NCI-H774 (cell line): ENCODE results near the gene STYXL2.

Experiments used
- DNase-seq: peaks from one replicate; lab custom pipeline; 2025; lab: John Stamatoyannopoulos, UW

The STYXL2 gene

GRCh38 chr1:167110586-167110985 is 16.7 kb downstream of the STYXL2 start:
- DNase-seq: no peak

- DNase-seq: no peak
Observed at GRCh38 chr1:167111868-167112709, 18.2 kb downstream of the STYXL2 start.

GRCh38 chr1:167114725-167115124 is 20.9 kb downstream of the STYXL2 start:
- no peak for DNase-seq

- no peak for DNase-seq
Observed at GRCh38 chr1:167115655-167116054, 21.8 kb downstream of the STYXL2 start.

- no peak for DNase-seq
Observed at GRCh38 chr1:167116174-167116573, 22.3 kb downstream of the STYXL2 start.

- no peak for DNase-seq
Observed at GRCh38 chr1:167117225-167117624, 23.4 kb downstream of the STYXL2 start.

GRCh38 chr1:167118188-167118587 is 24.3 kb downstream of the STYXL2 start:
- no peak for DNase-seq

GRCh38 chr1:167119696-167120095 is 25.8 kb downstream of the STYXL2 start:
- no peak for DNase-seq

GRCh38 chr1:167120899-167121298 is 27.0 kb downstream of the STYXL2 start:
- no peak for DNase-seq

GRCh38 chr1:167121375-167122120 is 27.7 kb downstream of the STYXL2 start:
- DNase-seq: peak; percentile 53

- DNase-seq: no peak
Observed at GRCh38 chr1:167122121-167122480, 28.2 kb downstream of the STYXL2 start.

- no peak for DNase-seq
Observed at GRCh38 chr1:167122568-167122967, 28.7 kb downstream of the STYXL2 start.

- no peak for DNase-seq
Observed at GRCh38 chr1:167126317-167126716, 32.4 kb downstream of the STYXL2 start.

GRCh38 chr1:167126811-167127210 is 32.9 kb downstream of the STYXL2 start:
- DNase-seq: no peak

GRCh38 chr1:167127236-167127635 is 33.4 kb downstream of the STYXL2 start:
- no peak for DNase-seq

GRCh38 chr1:167127661-167128060 is 33.8 kb downstream of the STYXL2 start:
- no peak for DNase-seq

GRCh38 chr1:167128261-167129227 is 34.7 kb downstream of the STYXL2 start:
- no peak for DNase-seq

- DNase-seq: no peak
Observed at GRCh38 chr1:167130829-167131510, 37.1 kb downstream of the STYXL2 start.

GRCh38 chr1:167132301-167133010 is 38.6 kb downstream of the STYXL2 start:
- DNase-seq: no peak

GRCh38 chr1:167135281-167135840 is 41.5 kb downstream of the STYXL2 start:
- DNase-seq: no peak

- DNase-seq: peak; percentile 43
Observed at GRCh38 chr1:167136191-167136614, 42.3 kb downstream of the STYXL2 start.
